Breast epithelium (tissue), 4 donors: ENCODE results near the gene MEIOSIN. TPM values are rescaled to one million over a fixed set of nuclear protein-coding genes. Genes with fewer than 3 reads are reported as not detected.
"Not testable (repeated sequence)": the region's sequence is repeated elsewhere in the genome, so short reads cannot be mapped to it uniquely, and the experiment has no call there.

Source experiments
- DNase-seq, 2 donors: peaks; one replicate each; pipeline ENCODE4 v3.0.0-alpha.2; 2019; ENCODE audit warnings: low spot score in 2 of 2
- H3K27ac ChIP-seq, 2 donors: fragments of 200-600 bp; sonication (generic) in 1 of 2; one replicate each; pipeline ENCODE4 v1.5.1; 2016 to 2019; ENCODE audit warnings: mild to moderate bottlenecking in 1 of 2
- H3K27me3 ChIP-seq, 2 donors: fragments of 200-600 bp; sonication (generic) in 1 of 2; one replicate each; pipeline versions ENCODE4 v1.5.1 to v1.6.0; 2017 to 2019; ENCODE audit warnings: control low read depth in 1 of 2, mild to moderate bottlenecking in 1 of 2
- H3K36me3 ChIP-seq: fragments of 200-600 bp; one replicate; pipeline ENCODE4 v1.5.1; 2019
- H3K4me1 ChIP-seq, 2 donors: fragments of 200-600 bp; sonication (generic); one replicate each; pipeline ENCODE4 v1.5.1; 2016 to 2019; ENCODE audit warnings: control low read depth in 1 of 2
- H3K4me3 ChIP-seq, 3 donors: fragments of 200-600 bp; sonication (generic); 1 replicate in 2 of 3; 2 replicates in 1 of 3; pipeline ENCODE4 v1.5.1; 2016 to 2019; ENCODE audit warnings: mild to moderate bottlenecking in 3 of 3, moderate library complexity in 2 of 3
- H3K9me3 ChIP-seq, 2 donors: fragments of 200-600 bp; sonication (generic) in 1 of 2; one replicate each; pipeline ENCODE4 v1.5.1; 2016 to 2019; ENCODE audit warnings: control low read depth in 1 of 2
- CTCF ChIP-seq, 3 donors: fragments of 450-650 bp; IDR thresholded peaks; one replicate each; pipeline ENCODE4 v1.5.1; 2016 to 2017; ENCODE audit warnings: antibody characterized with exemption in 3 of 3, mild to moderate bottlenecking in 3 of 3, moderate library complexity in 3 of 3
- POLR2A ChIP-seq: fragments of 450-650 bp; IDR thresholded peaks from one replicate; pipeline ENCODE4 v1.6.1; 2016; ENCODE audit warnings: antibody characterized with exemption, mild to moderate bottlenecking, moderate library complexity
- POLR2AphosphoS5 ChIP-seq, 3 donors: sonication (generic); formaldehyde crosslinking; IDR thresholded peaks; one replicate each; pipeline ENCODE4 v1.6.1; 2017; ENCODE audit warnings: antibody characterized with exemption in 3 of 3
- intact Hi-C: fragments of 100-400 bp; cut with DNase I; formaldehyde crosslinking; loops from one replicate; pipeline ENCODE4 v1.15.1; 2023; ENCODE audit warnings: low total_unique reads
- total RNA-seq, 3 donors: library from RNA; depleted of rRNA; stranded (reverse); fragments of >200 nt; gene quantifications; one replicate each; pipeline ENCODE4 v1.1.0, GENCODE V29; 2016

MEIOSIN gene
- total RNA-seq, 3 donors from 2014 or later = not detected

- peak overlapping the region in 1 of 2 donors; percentile 27 for H3K27ac ChIP-seq
- H3K36me3 ChIP-seq = no peaks in the 10 kb centered on the region
- no peaks in the 10 kb centered on the region for H3K9me3 ChIP-seq
- H3K4me1 ChIP-seq = no peaks in the 10 kb centered on the region
- DNase-seq = no peak
- intact Hi-C loops = loop anchor here (5.0 kb wide), 1 partner anchor 1898 kb away; no protein-coding TSS in a partner anchor
- H3K27me3 ChIP-seq = no peaks in the 10 kb centered on the region
- TF ChIP-seq POLR2AphosphoS5 (IDR thresholded peaks at IDR 0.05) (peak in 2 of 3 donors; percentile 45 to 51), CTCF (IDR thresholded peaks at IDR 0.05) (peak; percentile 93 to 94 (median 94)), POLR2A (no peak)
- H3K4me3 ChIP-seq = no peak overlapping the region
Measured at GRCh38 chr19:45798995-45799517, 65.8 kb downstream of the MEIOSIN start.

GRCh38 chr19:45799541-45799940 lies 66.3 kb downstream of the MEIOSIN start:
- intact Hi-C loops = loop anchor here (5.0 kb wide), 1 partner anchor 1898 kb away; no protein-coding TSS in a partner anchor
- not testable (repeated sequence) for H3K4me1 ChIP-seq, H3K27me3 ChIP-seq, H3K4me3 ChIP-seq, DNase-seq, H3K36me3 ChIP-seq, H3K9me3 ChIP-seq
- H3K27ac ChIP-seq = peak overlapping the region in 1 of 2 donors; percentile 27

- H3K9me3 ChIP-seq = no peaks in the 10 kb centered on the region
- no peak for DNase-seq
- no peaks in the 10 kb centered on the region for H3K4me1 ChIP-seq
- intact Hi-C loops = no loop called here
- no peaks in the 10 kb centered on the region for H3K36me3 ChIP-seq
- H3K4me3 ChIP-seq = no peak overlapping the region
- no peak overlapping the region for H3K27ac ChIP-seq
- H3K27me3 ChIP-seq = no peaks in the 10 kb centered on the region
- TF ChIP-seq POLR2AphosphoS5 (IDR thresholded peaks at IDR 0.05) (no peak), POLR2A (no peak), CTCF (IDR thresholded peaks at IDR 0.05) (no peak)
Measured at GRCh38 chr19:45800070-45800553, 66.9 kb downstream of the MEIOSIN start.

- H3K4me3 ChIP-seq = no peak overlapping the region
- H3K27ac ChIP-seq = no peak overlapping the region
- H3K4me1 ChIP-seq = no peaks in the 10 kb centered on the region
- no peaks in the 10 kb centered on the region for H3K27me3 ChIP-seq
- H3K9me3 ChIP-seq = no peaks in the 10 kb centered on the region
- TF ChIP-seq POLR2A (no peak), CTCF (IDR thresholded peaks at IDR 0.05) (no peak), POLR2AphosphoS5 (IDR thresholded peaks at IDR 0.05) (no peak)
- DNase-seq = no peak
- intact Hi-C loops = no loop called here
- H3K36me3 ChIP-seq = no peaks in the 10 kb centered on the region
Measured at GRCh38 chr19:45801603-45802175, 68.5 kb downstream of the MEIOSIN start.

- intact Hi-C loops = no loop called here
- TF ChIP-seq POLR2A (no peak), POLR2AphosphoS5 (IDR thresholded peaks at IDR 0.05) (no peak), CTCF (IDR thresholded peaks at IDR 0.05) (no peak)
- no peak for DNase-seq
- no peaks in the 10 kb centered on the region for H3K36me3 ChIP-seq
- H3K27ac ChIP-seq = no peak overlapping the region
- no peak overlapping the region for H3K4me3 ChIP-seq
- H3K27me3 ChIP-seq = no peaks in the 10 kb centered on the region
- H3K9me3 ChIP-seq = no peaks in the 10 kb centered on the region
- no peaks in the 10 kb centered on the region for H3K4me1 ChIP-seq
Measured at GRCh38 chr19:45804140-45804958, 71.1 kb downstream of the MEIOSIN start.
